ENCODE measurements around the gene AGPAT3.

The AGPAT3 gene

DNA sequence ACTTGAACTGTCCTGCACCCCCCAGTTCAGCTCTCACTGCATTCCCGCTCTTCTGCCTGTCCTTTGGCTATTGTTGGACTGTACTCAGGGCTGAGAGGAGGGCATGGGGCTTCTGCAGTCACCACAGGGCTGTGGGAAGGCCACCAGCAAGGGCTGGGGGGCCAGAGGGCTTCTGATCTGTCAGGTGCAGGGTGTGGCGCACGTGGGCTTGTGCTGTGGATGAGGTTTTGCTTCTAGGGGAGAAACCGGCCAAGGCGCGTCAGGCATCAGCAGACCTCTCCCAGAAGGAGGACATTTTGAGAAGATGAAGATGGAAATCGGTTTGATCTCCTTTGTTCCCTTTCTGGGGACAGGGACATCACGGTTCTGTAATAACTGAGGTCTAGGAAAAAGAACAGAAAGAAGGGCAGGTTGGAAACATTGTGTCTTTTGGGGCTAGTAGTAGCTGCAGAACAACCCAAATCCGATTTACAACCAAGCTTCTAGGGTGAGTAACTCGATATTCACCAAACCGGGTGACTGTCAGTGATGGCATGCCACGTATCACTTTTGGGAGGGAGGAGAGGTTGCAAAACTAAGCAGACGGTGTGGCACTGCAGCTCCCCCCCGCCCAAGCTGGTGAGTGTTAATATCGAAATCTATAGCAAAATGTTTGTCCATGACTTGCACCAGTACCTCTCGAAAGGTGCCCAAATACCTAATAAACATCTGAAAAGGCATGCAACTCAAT is 40.9 kb downstream of the AGPAT3 start:
- in situ Hi-C loops (cut with MboI; ENCODE audit: low sequenced_read_pairs) = no loop called here

DNA sequence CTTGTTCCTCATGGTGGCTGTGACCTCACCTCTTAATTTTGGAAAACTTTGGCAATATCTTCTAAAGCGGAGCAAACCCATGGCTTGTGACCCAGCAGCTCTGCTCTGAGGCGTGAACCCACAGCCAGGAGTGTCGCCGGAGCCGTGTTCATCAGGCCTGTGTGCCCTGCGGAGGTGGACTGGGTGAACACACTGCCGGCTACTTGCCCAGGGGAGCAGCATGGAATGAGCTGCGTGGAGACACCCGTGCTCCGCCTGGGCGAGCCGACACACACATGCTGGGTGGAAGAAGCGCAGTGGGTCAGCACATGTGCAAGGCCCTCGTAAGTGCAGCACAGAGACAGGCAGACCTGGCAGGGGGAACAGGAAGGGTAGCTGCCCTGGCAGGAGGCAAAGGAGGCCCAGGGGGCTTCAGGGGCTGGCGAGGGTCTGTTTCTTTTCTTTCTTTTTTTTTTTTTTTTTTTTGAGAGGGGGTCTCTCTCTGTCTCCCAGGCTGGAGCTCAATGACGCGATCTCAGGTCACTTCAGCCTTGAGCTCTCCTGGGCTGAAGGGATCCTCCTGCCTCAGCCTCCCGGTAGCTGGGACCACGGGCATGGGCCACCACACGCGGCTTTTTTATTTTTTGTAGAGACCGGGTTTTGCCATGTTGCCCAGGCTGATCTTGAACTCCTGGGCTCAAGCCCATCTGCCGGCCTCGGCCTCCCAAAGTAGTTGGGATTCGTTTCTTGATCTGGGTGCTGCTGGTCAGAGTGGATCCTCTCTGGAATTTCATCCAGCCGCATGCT is 41.8 kb downstream of the AGPAT3 start:
- in situ Hi-C loops (cut with MboI; ENCODE audit: low sequenced_read_pairs) = no loop called here

DNA sequence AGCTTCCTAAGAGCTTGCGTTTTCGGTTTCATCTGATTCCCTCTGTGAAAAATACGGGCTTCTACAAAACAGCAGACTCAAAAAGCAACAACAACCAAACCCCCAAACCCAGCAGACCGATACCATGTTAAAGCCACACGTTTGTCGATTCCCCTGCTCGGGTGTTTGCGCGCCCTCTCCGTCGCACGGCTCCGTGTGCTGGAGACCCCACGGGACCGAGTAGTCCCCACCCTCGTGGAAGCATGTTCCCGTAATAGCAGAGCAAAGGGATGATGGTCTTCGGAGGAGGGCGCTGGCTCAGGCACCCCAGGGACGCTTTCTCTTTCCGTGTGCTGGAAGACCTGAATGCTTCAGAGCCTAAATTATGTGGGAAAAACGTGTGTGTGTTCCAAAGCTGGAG is 42.7 kb downstream of the AGPAT3 start:
- in situ Hi-C loops (cut with MboI; ENCODE audit: low sequenced_read_pairs) = no loop called here

DNA sequence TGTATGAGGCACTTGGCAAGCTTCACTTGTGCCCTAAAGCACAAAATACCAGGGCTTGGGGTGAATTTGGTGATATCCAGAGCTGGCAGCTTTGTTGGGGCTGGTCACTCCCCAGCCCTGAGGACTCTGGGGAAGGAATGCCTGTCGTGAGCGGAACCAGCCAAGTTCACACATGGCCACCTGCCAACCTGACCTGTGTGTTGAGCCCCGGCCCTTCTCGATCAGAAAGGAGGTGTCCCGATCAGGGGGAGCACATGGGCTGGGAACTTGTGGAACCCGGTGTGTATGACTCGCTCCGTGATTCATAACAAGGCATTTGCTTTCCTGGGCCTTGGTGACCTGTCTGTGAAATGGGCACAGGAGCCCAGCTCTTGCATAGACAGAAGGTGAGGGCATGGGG is 43.1 kb downstream of the AGPAT3 start:
- in situ Hi-C loops (cut with MboI; ENCODE audit: low sequenced_read_pairs) = no loop called here

DNA sequence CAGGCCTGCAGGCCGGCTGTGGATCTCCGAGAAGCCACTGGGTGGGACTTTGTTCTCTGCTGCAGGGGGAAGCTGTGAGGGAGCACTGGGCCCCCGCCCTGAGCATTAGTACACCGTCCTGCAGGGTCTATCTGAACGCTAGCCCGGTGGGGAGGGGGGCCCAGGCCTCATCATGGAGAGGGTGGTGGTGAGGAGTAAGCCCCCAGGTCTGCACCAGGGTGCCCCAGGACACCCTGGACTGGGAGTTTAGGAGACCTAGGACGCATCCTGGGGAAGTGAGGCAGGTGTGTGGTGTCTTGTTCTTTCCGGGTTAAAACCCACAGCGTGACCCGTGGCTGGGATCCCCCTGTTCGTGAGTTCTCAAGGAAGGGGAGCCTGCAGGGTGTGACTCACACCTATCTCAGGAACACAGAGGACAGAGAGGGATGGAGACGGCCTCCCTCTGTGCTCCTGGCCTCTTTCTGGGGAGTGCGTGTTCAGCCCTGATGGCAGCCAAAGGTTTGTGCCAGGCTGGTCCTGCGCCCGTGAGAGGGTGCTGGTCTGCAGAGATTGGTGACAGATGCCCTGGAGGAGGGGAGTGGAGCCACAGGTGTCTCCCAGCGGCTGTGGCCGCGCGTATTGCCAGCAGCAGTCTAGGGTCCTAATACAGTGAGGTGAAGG is 44.8 kb downstream of the AGPAT3 start:
- in situ Hi-C loops (cut with MboI; ENCODE audit: low sequenced_read_pairs) = no loop called here

DNA sequence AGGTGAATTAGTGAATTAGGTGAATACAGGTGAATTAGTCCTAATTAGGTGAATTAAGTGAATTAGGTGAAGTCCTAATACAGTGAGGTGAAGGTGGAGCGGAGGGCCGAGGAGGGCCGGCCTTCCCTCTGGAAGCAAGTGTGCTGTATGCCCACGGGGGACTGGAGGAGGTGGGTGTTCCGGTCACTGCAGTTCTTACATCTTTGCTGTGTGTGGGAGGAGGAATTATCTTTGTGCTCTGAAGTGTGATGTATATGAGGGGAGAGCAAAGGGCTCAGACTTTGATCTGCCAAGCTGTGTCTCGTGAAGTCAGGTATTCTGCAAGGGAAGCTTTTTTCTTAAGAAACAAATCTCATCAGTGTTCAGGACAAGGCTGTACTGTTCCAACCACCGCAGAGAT is 45.4 kb downstream of the AGPAT3 start:
- in situ Hi-C loops (cut with MboI; ENCODE audit: low sequenced_read_pairs) = no loop called here

DNA sequence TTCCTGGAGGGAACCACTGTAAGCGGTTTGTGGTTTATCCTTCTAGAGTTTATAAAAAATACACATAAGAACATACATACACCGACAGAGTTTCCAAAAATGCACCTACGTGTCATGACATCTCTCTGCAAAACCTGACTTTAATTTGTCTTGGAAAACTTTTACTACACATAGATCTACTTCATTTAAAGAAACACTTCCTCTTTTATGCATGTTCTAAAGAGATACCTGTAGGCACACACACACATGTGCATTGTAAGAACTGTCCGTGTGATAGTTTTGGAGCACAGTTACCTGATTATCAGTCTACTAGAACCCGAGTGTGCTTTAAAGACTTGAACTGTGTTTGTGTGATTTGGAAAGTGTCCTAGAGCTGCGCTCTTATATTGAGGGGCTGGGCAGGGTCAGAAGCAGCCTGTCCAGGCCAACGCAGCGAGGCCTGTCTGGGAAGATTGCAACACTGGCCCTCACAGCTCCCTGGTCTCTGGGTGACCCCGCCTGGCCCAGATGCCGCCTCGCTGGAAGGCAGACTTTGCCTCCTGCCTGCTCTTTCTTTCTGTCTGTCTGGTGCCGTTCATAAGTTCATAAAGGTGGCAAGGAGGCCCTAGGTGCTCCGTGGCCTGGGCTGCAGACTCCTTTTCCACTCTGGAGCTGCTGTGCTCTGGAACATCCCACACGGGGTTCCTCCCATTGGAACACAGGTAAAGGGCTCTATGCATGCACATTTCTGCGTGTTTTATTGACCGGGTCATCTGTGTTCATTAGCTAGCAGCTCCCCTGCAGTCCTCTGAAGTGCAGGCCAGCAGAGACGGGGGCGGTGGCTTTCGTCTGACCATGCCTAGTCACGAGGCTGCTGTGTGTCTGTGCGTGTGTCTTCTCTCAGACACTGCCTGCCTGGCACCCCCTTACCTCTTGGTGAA is 46.3 kb downstream of the AGPAT3 start:
- in situ Hi-C loops (cut with MboI; ENCODE audit: low sequenced_read_pairs) = no loop called here

DNA sequence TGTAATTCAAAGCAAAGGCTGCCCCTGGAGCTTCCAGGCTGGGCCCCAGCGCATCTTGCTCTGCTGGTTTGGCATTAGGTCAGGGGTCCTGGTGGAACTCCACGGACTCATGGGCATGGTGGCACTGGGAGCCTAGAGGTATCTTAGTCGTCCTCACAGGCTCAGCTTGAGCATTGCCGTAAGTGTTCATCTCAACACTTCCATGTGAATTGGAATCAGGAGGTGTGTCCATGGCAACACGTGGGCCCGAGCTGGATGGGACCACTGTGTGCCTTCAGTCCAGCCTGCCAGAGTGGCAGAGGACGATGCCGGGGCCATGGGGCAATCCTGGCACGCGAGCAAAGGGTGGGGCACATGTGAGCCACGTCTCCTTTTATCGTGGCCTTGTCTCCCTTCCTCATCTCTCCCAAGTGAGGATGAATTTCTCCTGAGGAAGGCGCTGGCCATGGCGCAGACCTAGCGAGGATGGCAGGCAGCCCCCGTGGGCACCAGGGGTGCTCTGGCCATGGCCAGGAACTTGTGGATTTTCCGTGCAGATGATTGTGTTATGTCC is 47.0 kb downstream of the AGPAT3 start:
- in situ Hi-C loops (cut with MboI; ENCODE audit: low sequenced_read_pairs) = no loop called here

DNA sequence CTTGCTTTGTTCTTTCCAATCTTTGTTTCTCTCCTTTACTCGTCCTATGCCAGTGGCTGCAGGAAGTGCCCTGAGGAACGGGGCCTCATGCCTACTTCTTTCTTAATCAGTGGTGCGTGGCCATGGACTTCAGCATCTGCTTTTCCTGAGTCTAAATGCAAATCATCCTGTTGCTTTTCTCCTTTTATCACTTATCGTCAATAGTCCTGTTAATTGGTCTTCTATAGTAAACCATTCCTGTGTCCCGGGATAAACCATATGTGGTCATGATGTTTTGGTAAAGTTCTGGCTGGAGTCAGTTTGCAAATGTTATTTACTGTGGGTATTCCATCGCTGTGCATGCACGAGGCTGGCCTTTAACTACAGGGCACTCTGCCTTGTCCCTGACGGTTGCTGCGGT is 47.5 kb downstream of the AGPAT3 start:
- in situ Hi-C loops (cut with MboI; ENCODE audit: low sequenced_read_pairs) = no loop called here

DNA sequence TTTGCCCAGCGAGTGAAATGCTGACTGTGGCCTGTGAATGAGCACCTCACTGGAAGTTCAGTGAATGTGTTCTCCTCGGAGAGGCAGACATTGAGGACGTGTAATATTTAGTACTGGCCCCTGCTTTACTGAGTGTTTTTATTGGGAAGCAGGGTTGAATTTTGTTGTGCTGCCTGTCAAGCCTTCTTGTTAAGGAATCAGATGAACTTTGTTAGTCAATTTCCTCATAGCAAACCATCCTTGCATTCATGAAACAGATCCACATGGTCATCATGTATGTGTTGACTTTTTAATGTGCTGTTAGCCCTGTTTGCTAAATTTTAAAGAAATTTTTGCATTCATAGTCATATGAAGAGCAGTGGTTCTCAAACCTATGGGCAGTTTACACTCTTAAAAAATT is 47.9 kb downstream of the AGPAT3 start:
- in situ Hi-C loops (cut with MboI; ENCODE audit: low sequenced_read_pairs) = no loop called here

DNA sequence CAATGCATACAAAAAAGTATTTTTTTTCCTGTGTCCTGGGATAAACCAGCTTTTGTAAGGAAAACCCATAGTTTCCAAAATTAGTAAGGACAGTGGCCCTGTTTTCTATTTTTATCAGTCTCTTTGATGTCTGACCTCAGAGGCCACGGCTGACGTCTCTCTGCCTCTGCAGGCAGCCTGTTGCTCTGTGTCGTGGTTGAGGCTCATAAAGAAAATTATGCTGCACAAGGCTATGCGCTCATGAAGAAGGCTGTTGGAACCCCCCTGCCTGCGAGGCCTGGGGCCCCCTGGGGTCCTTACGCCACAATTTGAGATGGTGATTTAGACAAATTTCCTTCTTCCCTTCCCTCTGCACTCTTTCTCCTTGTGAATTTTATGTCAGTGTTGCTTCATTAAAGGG is 48.9 kb downstream of the AGPAT3 start:
- in situ Hi-C loops (cut with MboI; ENCODE audit: low sequenced_read_pairs) = no loop called here

DNA sequence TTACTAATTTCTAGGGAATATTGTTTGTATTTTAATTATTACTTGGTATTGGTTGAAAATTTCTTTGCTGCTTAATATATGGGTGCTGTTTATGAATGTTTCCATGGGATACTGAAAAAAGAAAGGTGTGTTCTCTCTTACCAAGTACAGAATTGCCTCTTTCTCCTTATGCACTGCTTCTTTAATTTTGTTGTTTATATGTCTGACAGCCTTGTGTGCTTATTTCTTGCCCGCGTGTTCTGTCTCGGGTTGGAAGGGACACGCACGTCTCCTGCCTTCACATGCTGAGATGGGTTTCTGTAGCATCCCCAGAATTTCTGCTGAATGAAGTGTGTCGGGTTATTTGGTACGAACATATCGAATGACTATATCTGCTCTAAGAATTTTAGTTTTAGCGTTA is 51.1 kb downstream of the AGPAT3 start:
- in situ Hi-C loops (cut with MboI; ENCODE audit: low sequenced_read_pairs) = no loop called here

DNA sequence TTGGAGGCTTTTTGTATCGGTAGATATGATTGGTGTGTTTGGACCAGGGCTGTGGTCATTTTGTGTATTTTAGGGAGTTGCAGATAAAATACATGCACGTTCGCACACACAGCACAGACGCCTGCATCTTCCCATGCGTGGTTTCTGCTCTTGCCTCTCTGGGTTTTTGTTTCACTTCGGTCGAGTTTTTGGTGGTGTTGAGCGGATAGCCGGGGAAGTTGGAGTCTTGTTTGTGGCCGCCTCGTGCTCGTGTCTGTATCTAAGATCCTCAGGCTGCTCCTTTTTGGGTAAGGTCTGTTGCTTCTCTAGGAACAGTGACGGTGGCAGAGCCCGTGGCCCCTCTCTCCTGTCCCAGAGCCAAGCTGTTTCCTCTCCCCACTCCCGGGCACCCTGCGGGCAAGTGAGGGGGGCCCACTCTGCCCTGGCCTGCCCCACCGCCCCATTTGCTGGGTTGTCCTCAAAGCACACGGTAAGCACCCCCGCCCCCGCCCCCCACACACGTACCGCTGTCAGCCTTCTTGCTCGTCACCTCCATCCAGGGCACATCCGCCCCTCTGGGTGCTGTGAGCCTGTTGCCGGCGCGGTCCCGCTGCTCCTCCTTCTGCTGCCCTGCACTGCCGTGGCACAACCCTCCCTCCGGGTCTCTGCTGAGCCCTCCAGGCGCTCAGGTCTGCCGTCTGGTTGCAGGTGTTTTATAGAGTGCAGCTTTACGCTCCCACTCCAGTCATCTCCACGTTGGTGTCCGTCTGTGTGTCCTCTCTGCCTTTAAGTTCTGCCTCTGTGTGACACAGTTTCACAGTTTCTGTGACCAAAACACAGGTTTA is 51.9 kb downstream of the AGPAT3 start:
- in situ Hi-C loops (cut with MboI; ENCODE audit: low sequenced_read_pairs) = no loop called here

DNA sequence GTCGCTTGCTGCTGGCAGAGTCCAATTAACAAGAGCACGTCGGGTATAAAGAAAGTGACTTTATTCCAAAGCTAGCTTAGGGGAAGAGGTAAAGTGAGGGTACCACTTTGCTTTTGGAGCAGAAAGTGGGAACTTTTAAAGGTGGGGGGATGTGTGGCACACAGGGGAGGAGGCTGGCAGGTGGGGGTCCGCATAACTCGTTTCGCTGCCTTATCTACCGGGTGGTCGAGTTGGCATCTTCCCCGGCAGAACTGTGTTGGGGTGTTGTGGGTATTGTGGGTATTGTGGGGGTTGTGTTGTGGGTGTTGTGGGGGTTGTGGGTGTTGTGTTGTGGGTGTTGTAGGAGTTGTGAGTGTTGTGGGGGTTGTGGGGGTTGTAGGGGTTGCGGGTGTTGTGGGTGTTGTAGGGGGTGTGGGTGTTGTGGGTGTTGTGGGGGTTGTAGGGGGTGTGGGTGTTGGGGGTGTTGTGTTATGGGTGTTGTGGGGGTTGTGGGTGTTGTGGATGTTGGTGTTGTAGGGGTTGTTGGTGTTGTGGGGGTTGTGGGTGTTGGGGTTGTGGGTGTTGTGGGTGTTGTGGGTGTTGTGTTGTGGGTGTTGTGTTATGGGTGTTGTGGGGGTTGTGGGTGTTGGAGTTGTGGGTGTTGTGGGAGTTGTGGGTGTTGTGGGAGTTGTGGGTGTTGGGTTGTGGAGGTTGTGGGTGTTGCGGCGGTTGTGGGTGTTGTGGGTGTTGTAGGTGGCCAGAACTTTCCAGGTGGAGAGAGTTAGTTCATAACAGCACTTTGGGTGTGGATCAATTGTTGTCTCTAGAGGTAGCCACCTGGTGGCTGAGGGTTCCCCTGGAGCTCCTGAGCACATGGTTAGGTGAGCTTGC is 52.7 kb downstream of the AGPAT3 start:
- in situ Hi-C loops (cut with MboI; ENCODE audit: low sequenced_read_pairs) = no loop called here

DNA sequence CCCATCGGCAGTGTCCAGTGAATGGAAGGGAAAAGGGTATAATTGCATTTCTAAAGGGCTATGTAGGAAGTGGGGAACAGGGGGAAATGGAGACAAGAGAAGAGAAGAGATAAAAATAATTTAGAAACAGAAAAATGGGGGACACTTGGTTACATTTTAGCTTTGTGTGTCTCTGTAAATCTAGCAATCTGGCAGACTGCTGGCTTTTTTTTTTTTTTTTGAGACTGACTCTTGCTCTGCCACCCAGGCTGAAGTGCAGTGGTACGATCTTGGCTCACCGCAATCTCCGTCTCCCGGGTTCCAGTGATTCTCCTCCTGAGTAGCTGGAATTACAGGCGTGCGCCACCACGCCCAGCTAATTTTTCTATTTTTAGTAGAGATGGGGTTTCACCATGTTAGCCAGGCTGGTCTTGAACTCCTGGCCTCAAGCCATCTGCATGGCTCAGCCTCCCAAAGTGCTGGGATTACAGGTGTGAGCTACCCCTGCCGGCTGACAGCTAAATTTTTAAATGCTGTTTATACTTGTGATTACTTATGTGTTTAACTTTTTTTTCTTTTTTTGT is 53.4 kb downstream of the AGPAT3 start:
- in situ Hi-C loops (cut with MboI; ENCODE audit: low sequenced_read_pairs) = no loop called here

DNA sequence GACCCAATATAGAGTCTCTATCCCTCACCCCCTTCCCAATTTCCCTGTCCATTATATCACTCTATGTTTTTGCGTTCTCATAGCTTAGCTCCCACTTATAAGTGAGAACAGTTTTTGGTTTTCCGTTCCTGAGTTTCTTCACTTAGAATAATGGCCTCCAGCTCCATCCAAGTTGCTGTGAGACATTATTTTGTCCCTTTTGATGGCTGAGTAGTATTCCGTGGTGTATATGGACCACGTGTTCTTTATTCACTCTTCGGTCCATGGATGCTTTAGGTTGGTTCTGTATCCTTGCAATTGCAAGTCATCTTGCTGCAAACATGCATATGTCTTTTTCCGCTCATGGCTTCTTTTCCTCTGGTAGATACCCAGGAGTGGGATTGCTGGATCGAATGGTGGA is 54.3 kb downstream of the AGPAT3 start:
- in situ Hi-C loops (cut with MboI; ENCODE audit: low sequenced_read_pairs) = no loop called here

DNA sequence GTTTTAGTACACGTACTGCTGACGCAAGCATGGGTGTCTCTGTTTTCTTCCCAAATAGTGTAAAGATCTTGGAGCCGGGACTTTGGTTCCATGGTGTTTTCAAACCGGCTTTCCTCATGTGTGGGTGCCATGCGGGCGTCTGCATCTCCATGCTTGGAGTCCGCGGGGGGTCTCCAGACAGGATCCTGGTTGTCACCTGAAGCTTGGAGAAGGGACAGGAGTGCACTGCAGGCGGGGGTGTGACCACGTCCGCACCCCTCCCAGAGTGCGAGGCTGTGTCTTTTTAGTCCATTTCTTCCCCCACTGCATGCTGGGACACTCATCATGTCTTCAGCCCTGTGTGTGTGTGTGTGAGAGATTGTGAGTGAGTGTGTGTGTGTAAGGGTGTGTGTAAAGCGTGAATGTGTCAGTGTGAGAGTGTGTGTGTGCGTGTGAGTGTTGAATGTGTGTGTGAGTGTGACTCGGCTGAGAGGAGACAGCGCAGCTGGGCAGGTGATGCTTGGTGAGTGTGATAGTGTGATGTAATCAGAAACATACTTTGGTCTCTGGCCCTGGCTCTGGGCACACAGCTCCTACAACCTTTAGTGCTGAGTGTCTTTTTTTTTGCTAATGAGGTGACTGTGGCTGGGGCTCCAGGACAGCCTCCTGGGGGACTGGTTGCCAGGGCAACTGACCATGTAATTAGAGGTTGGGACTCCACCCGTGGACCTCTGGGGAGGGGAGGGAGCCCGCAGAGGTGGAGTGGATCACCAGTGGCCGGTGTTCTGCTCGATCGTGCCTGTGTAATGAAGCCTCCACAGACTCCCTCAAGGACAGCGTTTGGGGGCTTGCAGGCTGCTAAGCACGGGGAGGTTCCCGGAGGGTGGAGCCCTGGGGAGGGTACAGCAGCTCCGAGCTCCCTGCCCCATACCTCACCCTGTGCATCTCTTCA is 55.1 kb downstream of the AGPAT3 start:
- in situ Hi-C loops (cut with MboI; ENCODE audit: low sequenced_read_pairs) = no loop called here

All from HL-60/S4 treated with phorbol 12-myristate 13-acetate at 8.2 ng/mL for 4 days and 3 days (cell line).